HUDEP-2 (cell line): ENCODE data around the gene GFY.

Experiments used
- DNase-seq, 76 experiments: peaks; one replicate each; lab custom pipeline; 2025; ENCODE audit not compliant: unreplicated experiment in 76 of 76; lab: John Stamatoyannopoulos, UW

Gene GFY

DNA sequence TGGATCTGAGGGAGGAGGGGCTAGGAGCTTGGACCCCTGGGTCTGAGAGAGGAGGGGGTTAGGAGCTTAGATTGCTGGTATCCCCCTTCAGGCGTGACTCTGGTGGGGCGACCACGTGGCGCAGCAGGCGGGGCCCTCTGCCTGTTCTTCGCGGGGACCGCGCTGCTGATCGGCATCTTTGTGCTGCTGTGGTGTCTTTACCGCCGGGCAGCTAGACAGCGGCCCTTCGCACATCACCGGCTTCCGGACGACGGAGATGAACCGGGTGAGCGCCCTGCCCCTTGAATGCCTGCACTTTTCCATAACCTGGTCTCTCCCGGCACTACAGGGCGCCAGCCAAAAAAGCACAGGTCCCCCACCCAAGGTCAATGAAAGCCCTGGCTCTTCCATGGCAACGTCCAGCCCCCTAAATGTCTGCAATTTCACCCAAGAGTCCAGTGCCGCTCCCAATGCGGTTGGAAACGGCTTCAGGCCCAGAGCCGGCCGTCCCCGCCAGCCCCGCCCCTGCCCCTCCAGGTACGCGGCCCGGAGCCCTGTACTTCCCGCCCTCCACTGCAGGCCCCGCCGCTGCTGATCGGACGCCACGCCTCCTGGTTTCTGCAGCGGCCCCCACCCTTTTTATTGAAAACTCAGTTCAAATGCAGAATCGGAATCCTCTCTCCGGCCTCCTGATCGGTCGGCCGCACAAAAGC is 2.8 kb downstream of the GFY start:
- DNase-seq: peak in 3 of 76 experiments; percentile 12 to 23 (median 21)

DNA sequence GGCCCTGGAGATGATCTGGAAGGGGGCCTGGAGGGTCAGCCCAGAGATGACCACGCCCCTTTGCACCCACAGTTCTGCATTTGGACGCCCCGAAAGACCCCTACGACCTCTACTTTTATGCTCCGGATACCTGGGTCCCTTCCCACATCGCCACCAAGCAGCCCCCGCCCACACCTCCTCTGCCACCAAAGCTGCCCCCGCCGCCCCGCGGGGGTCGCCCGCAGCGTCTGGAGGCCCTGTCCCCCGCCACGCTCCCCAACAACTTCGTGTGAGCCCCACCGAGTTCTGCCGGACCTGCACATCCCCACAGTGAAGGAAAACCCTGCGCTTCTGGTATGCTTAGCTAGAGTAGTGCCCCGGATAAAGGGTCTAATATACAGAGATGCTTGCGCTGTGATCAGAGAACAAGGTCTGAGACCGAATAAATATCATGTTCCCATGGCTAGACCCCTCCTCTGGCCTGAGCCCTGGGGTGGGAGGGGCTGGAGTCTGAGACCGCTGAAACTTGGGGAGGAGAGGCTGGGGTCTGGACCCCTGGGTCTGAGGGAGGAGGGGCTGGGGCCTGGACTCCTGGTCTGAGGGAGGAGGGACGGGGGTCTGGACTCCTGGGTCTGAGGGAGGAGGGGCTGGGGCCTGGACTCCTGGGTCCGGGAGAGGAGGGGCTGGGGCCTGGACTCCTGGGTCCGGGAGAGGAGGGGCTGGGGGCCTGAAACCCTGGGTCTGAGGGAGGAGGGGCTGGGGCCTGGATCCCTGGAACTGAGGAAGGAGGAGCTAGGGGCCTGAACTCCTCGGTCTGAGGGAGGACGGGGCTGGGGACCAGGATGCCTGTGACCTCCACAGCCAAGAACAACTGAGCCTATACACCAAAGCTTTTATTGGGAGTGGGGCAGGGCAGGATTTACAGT is 3.6 kb downstream of the GFY start:
- no peak for DNase-seq

- no peak for DNase-seq
Measured at GRCh38 chr19:49430172-49430677, 5.0 kb downstream of the GFY start.

GRCh38 chr19:49430678-49431329 is 5.6 kb downstream of the GFY start:
- DNase-seq: peak in 15 of 76 experiments; percentile 11 to 60 (median 28)

GRCh38 chr19:49431330-49431749 is 6.2 kb downstream of the GFY start:
- DNase-seq: peak in 15 of 76 experiments; percentile 8 to 49 (median 20)

- DNase-seq: no peak
Measured at GRCh38 chr19:49432141-49433073, 7.2 kb downstream of the GFY start.

DNA sequence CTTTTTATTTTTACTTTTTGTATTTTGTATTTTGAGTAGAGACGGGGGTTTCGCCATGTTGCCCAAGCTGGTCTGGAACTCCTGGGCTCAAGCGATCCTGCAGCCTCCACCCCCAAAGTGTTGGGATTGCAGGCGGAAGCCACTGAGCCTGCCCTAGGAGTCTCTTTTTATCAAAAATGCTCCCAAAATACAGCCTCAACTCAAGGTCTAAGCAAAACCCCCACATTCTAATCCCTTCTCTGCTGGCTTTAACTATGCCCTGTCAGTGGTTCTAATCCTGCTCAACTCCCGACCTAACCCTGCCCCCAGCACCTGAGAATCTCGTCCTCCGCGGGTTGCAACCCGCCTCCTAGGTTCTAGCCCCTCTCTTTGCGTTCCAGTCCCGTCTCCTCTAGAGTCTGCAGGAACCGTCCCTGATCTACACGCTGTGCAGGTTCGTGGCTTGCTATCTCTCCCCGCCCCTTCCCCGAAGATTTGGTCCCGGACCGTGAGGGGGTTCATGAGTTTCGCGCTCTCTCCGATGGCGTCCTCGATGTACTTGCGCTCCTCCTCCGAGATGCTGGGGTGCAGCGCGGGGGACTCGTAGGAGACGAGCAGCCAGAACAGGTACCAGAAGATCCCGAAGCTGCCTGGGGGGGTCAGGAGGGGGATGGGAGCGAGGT is 8.2 kb downstream of the GFY start:
- DNase-seq: no peak

- DNase-seq: peak in 2 of 76 experiments; percentile 12 to 14
Measured at GRCh38 chr19:49434907-49435583, 9.9 kb downstream of the GFY start.

- no peak for DNase-seq
Measured at GRCh38 chr19:49435670-49436069, 10.5 kb downstream of the GFY start.

DNA sequence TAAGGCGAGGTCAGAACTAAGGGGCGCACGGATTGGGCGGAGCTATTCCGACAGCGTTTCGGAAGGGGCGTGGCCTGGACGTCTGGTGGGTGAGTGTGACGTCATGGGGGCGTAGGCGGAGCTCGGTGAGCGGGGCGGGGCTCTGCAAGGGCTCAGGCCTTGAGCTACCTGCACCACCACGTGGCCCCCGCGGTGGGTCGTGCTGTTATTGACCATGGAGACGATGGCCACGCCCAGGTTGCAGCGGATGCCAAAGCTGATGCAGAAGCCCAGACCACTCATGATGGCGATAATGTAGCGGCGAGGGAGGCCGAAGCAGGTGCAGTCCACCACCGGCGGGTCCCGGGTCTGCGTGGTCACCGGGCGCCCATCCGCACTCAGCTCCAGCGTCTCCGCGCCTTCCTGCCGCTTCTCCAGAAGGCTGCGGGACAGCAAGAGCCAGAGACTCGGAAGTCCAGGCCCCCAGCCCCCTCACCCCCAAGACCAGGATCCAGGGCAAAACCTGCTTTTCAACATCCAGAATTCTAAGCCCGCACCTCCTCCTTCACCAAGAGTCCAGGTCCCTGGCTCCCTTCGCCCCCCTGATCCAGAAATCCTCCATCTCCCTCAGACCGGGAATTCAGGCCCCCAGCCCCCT is 11.3 kb downstream of the GFY start:
- peak in 43 of 76 experiments; percentile 13 to 64 (median 45) for DNase-seq

- no peak for DNase-seq
Measured at GRCh38 chr19:49437231-49437630, 12.0 kb downstream of the GFY start.

DNA sequence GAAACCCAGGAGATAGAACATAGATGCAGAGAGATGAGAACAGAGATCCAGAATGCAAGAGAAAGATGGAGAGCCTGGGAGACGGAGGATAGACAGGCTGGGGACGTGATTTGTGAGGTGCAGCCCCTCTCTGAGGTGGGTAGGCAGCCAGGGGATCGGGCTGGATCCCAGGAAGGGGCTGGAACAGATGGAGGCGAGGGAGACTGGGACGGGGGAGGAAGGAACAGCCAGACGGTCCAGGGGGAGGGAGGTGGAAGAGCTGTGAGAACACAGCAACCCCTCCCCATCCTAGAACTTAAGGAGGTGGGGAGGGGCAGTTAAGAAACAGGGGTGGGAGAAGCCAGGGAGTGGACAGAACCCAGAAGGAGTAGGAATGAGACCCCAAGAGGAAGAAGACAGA is 13.1 kb downstream of the GFY start:
- no peak for DNase-seq

- DNase-seq: no peak
Measured at GRCh38 chr19:49439836-49440235, 14.6 kb downstream of the GFY start.

DNA sequence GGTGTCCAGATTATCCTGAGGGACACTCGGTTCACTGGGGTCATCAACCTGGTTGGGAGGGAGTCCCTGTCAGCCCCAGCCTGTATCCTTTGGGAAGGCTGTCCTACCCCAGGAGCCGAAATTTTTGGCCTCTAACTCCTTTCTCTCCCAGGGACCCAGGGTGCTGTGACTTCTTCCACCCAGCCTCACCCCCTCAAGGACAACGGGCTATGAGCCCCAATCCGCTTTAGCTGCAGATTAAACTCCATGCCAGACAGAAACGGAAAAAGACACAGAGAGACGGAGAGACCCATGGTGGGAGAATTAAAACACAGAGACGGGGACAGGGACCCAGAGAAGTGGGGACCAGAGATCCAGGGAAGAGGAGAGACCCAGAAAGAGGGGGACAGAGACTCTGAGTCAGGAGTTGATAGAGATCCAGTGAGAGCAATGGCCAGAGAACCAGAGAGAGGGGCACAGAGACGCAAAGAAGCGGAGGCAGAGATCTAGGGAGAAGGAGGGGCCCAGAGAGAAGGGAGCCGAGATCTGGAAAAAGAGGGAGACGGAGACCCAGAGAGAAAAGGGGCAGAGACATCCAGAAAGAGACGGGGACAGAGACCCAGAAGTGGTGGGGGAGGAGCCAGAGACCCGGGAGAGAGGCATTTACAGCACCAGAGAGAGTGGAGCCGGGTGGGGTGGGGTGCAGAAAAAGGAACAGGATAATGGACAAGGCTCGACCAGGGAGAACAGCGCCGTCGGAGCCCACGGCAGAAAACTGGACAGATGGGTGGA is 15.4 kb downstream of the GFY start:
- DNase-seq: no peak

GRCh38 chr19:49441210-49441959 is 16.2 kb downstream of the GFY start, which contains the start of gene SLC17A7:
Gene SLC17A7, minus strand, starts transcription at chr19:49441527. Its CDS starts 148 bp downstream, at chr19:49441379.
- DNase-seq: peak in 27 of 76 experiments; percentile 11 to 56 (median 30)

GRCh38 chr19:49441960-49442350 is 16.8 kb downstream of the GFY start:
- no peak for DNase-seq

- peak in 16 of 76 experiments; percentile 10 to 60 (median 34) for DNase-seq
Measured at GRCh38 chr19:49442354-49442753, 17.2 kb downstream of the GFY start.
